ENCODE results near the gene TENM4.

DNA sequence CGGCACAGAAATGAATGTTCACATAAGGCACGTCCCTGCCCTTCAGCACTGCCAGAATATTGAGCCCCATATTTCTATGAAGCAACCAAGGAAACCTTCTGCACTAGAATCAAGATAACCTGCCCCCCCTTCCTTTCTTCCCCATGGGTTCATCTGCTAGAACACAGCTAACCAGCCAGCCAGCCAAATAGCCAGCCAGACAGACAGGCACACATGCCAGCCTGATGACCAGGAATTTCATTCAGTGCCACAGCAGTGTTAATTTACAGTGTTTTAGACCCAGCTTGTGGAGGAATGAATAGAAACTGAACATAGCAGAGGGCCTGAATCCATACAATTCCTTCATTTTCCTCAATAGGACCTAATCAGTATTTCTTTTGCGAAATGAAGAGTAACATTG lies 57.0 kb downstream of the TENM4 start:
- TF ChIP-seq NR3C1 (CRISPR knock-in tag; conservative IDR thresholded peaks at IDR 0.05; ENCODE audit: low read depth) = no peak
- TF ChIP-seq, protein P1, sequence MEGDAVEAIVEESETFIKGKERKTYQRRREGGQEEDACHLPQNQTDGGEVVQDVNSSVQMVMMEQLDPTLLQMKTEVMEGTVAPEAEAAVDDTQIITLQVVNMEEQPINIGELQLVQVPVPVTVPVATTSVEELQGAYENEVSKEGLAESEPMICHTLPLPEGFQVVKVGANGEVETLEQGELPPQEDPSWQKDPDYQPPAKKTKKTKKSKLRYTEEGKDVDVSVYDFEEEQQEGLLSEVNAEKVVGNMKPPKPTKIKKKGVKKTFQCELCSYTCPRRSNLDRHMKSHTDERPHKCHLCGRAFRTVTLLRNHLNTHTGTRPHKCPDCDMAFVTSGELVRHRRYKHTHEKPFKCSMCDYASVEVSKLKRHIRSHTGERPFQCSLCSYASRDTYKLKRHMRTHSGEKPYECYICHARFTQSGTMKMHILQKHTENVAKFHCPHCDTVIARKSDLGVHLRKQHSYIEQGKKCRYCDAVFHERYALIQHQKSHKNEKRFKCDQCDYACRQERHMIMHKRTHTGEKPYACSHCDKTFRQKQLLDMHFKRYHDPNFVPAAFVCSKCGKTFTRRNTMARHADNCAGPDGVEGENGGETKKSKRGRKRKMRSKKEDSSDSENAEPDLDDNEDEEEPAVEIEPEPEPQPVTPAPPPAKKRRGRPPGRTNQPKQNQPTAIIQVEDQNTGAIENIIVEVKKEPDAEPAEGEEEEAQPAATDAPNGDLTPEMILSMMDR (IDR thresholded peaks at IDR 0.05) = no peak
- no peak for TF ChIP-seq ELF4 (CRISPR knock-in tag; IDR thresholded peaks at IDR 0.05; ENCODE audit: low read depth)
- TF ChIP-seq, protein P2, sequence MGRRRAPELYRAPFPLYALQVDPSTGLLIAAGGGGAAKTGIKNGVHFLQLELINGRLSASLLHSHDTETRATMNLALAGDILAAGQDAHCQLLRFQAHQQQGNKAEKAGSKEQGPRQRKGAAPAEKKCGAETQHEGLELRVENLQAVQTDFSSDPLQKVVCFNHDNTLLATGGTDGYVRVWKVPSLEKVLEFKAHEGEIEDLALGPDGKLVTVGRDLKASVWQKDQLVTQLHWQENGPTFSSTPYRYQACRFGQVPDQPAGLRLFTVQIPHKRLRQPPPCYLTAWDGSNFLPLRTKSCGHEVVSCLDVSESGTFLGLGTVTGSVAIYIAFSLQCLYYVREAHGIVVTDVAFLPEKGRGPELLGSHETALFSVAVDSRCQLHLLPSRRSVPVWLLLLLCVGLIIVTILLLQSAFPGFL (CRISPR knock-in tag; IDR thresholded peaks at IDR 0.05; ENCODE audit: borderline replicate concordance) = no peak
- TF ChIP-seq ZNF317 (CRISPR knock-in tag; IDR thresholded peaks at IDR 0.05; ENCODE audit: borderline replicate concordance, low read depth) = no peak
- TF ChIP-seq ESRRA (CRISPR knock-in tag; IDR thresholded peaks at IDR 0.05; ENCODE audit: borderline replicate concordance) = no peak
- no peak for TF ChIP-seq NFYB (CRISPR knock-in tag; conservative IDR thresholded peaks at IDR 0.05; ENCODE audit: low read depth)
- TF ChIP-seq ZNF263 (CRISPR knock-in tag; IDR thresholded peaks at IDR 0.05; ENCODE audit: low read depth) = no peak
- TF ChIP-seq, protein P3, sequence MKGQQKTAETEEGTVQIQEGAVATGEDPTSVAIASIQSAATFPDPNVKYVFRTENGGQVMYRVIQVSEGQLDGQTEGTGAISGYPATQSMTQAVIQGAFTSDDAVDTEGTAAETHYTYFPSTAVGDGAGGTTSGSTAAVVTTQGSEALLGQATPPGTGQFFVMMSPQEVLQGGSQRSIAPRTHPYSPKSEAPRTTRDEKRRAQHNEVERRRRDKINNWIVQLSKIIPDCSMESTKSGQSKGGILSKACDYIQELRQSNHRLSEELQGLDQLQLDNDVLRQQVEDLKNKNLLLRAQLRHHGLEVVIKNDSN (CRISPR knock-in tag; IDR thresholded peaks at IDR 0.05) = no peak
- no peak for TF ChIP-seq ATF1 (CRISPR knock-in tag; IDR thresholded peaks at IDR 0.05)
- no peak for TF ChIP-seq CREB1 (CRISPR knock-in tag; IDR thresholded peaks at IDR 0.05)

Measured in WTC11 (cell line).